Activated effector memory CD4-positive, alpha-beta T cell treated with anti-CD3 and anti-CD28 coated beads, Interleukin-2, amount 50 U/mL, for 16 hours (primary cell): ENCODE results near the gene CCNJL.
A peak's percentile ranks its signal among the peaks of the same experiment; 100 is the strongest.

ENCODE experiments used
- DNase-seq: peaks from one replicate; pipeline ENCODE4 v3.0.0-alpha.2; 2020

CCNJL gene

GRCh38 chr5:160289356-160289651 lies 23.1 kb downstream of the CCNJL start:
- DNase-seq = no peak

GRCh38 chr5:160287378-160288051 lies 24.8 kb downstream of the CCNJL start:
- DNase-seq = peak; percentile 27

- DNase-seq = peak; percentile 27
Measured at GRCh38 chr5:160286947-160287346, 25.4 kb downstream of the CCNJL start.

GRCh38 chr5:160285316-160285715 lies 27.0 kb downstream of the CCNJL start:
- no peak for DNase-seq

GRCh38 chr5:160284291-160284873 lies 28.0 kb downstream of the CCNJL start:
- no peak for DNase-seq

GRCh38 chr5:160281275-160281674 lies 31.1 kb downstream of the CCNJL start:
- DNase-seq = no peak

- no peak for DNase-seq
Measured at GRCh38 chr5:160280384-160281095, 31.8 kb downstream of the CCNJL start.

- no peak for DNase-seq
Measured at GRCh38 chr5:160278343-160278742, 34.0 kb downstream of the CCNJL start.

GRCh38 chr5:160274483-160274931 lies 37.9 kb downstream of the CCNJL start:
- DNase-seq = no peak

- DNase-seq = no peak
Measured at GRCh38 chr5:160272889-160273288, 39.5 kb downstream of the CCNJL start.

GRCh38 chr5:160272264-160272663 lies 40.1 kb downstream of the CCNJL start:
- DNase-seq = no peak

- DNase-seq = no peak
Measured at GRCh38 chr5:160271836-160272235, 40.5 kb downstream of the CCNJL start.

- no peak for DNase-seq
Measured at GRCh38 chr5:160271396-160271795, 41.0 kb downstream of the CCNJL start.

GRCh38 chr5:160270704-160271103 lies 41.7 kb downstream of the CCNJL start:
- no peak for DNase-seq

GRCh38 chr5:160269017-160269416 lies 43.3 kb downstream of the CCNJL start:
- DNase-seq = no peak

GRCh38 chr5:160268121-160268520 lies 44.2 kb downstream of the CCNJL start:
- no peak for DNase-seq

- no peak for DNase-seq
Measured at GRCh38 chr5:160266752-160267345, 45.5 kb downstream of the CCNJL start.

- DNase-seq = no peak
Measured at GRCh38 chr5:160266044-160266443, 46.3 kb downstream of the CCNJL start.

GRCh38 chr5:160263326-160263855 lies 49.0 kb downstream of the CCNJL start:
- no peak for DNase-seq

- no peak for DNase-seq
Measured at GRCh38 chr5:160262151-160263074, 50.0 kb downstream of the CCNJL start.

- no peak for DNase-seq
Measured at GRCh38 chr5:160260881-160261815, 51.2 kb downstream of the CCNJL start.
